Bronchial epithelial cell (primary cell): ENCODE data around the gene SOWAHC. TPM values are rescaled to one million over a fixed set of nuclear protein-coding genes. Genes with fewer than 3 reads are reported as not detected.

Source experiments
- DNase-seq: peaks from one replicate; pipeline ENCODE4 v3.0.0-alpha.2; 2010; ENCODE audit warnings: low read depth
- FAIRE-seq: peaks from 2 replicates; lab custom pipeline; 2011; peaks lifted over from hg19 to GRCh38; lab: Jason Lieb, UNC
- H3K27me3 ChIP-seq: 2 replicates; pipeline ENCODE4 v1.5.1; 2011; ENCODE audit warnings: low read length; ENCODE audit not compliant: control insufficient read depth, insufficient read depth
- H3K36me3 ChIP-seq: 2 replicates; pipeline ENCODE4 v1.5.1; 2011; ENCODE audit warnings: low read length; ENCODE audit not compliant: control insufficient read depth, insufficient read depth
- H3K4me3 ChIP-seq: 2 replicates; pipeline ENCODE4 v1.5.1; 2011; ENCODE audit warnings: mild to moderate bottlenecking, low read depth, low read length, control low read depth
- total RNA-seq: library from RNA; depleted of rRNA; stranded (reverse); fragments of >200 nt; gene quantifications from 2 replicates; pipeline ENCODE4 v1.2.1, GENCODE V29; 2014
- TF ChIP-seq, protein P1 (sequence below): IDR thresholded peaks from 2 replicates; pipeline ENCODE4 v1.5.1; 2011; ENCODE audit warnings: mild to moderate bottlenecking, moderate library complexity, low read length, control low read depth, inconsistent platforms; ENCODE audit not compliant: insufficient read depth, severe bottlenecking

Gene SOWAHC
- total RNA-seq, 1 donor from 2014 or later = 48.4 TPM

DNA sequence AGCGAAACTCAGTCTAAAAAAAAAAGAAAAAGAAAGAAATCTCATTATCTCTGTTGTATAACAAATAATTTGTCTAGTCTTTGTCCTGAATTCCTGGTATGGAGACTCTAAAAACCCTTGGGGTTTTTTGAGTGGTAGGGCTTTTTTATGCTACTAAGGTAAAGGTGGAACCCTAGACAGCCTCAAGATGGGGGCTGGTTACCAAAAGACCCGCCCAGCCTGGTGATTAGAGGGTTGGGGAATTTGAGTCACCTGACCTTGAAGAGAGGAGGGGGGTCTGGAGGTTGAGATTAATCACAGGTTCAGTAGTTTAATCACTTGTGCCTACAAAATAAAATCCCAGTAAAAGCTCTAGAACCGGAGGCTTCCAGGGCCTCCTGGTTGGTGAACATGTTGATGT lies 17.6 kb downstream of the SOWAHC start:
- FAIRE-seq (no peak), DNase-seq (no peak)
- no peaks in the 10 kb centered on the region for H3K36me3 ChIP-seq
- TF ChIP-seq, protein P1, sequence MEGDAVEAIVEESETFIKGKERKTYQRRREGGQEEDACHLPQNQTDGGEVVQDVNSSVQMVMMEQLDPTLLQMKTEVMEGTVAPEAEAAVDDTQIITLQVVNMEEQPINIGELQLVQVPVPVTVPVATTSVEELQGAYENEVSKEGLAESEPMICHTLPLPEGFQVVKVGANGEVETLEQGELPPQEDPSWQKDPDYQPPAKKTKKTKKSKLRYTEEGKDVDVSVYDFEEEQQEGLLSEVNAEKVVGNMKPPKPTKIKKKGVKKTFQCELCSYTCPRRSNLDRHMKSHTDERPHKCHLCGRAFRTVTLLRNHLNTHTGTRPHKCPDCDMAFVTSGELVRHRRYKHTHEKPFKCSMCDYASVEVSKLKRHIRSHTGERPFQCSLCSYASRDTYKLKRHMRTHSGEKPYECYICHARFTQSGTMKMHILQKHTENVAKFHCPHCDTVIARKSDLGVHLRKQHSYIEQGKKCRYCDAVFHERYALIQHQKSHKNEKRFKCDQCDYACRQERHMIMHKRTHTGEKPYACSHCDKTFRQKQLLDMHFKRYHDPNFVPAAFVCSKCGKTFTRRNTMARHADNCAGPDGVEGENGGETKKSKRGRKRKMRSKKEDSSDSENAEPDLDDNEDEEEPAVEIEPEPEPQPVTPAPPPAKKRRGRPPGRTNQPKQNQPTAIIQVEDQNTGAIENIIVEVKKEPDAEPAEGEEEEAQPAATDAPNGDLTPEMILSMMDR = no peak
- H3K27me3 ChIP-seq = no peaks in the 10 kb centered on the region
- H3K4me3 ChIP-seq = no peak overlapping the region

DNA sequence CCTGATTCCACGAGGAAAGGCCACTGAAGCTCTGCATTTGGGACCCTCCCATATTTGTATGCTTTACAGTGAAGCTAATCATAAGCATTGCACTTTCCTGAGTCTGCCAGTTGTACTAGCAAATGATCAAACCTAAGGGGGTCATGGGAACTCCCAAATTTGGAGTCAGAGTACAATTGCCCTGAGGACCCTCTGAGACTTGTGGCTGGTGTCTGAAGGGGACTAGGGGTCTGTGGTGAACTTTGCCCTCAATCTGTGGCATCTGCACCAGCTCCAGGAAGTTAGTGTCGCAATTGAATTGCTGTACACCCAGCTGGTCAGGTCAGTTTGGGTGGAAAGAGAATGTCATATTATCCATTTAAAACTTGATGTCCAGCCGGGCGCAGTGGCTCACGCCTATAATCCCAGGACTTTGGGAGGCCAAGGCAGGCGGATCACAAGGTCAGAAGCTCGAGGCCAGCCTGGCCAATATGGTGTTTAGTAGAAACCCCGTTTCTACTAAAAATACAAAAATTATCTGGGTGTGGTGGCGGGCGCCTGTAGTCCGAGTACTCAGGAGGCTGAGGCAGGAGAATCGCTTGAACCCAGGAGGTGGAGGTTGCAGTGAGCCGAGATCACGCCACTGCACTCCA lies 18.1 kb downstream of the SOWAHC start:
- H3K4me3 ChIP-seq = no peak overlapping the region
- no peak for FAIRE-seq

DNA sequence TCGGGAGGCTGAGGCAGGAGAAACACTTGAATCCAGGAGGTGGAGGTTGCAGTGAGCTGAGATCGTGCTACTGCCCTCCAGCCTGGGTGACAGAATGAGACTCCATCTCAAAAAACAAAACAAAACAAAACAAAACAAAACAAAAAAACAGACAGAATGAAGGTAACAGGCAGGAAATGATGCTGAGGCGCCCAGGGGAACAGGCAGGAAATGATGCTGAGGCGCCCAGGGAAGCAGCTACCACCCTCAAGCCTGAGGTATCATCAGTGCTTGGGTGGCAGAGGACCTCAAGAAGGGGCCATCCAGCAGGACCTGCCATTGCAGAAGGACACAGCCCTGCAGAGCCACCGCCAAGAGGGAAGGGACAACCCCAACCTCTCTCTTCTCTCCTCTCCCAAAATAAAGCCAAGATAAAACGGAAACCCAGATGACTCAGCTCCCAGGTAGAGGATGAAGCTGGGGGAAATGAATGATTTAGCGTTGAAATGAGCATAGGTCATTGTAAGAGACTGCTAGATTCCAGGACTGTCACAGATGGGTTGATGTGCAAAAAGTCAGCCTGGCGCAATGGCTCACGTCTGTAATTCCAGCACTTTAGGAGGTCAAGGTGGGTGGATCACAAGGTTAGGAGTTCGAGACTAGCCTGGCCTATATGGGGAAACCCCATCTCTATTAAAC lies 19.3 kb downstream of the SOWAHC start:
- DNase-seq = no peak
- no peak for FAIRE-seq
- Histone ChIP-seq H3K27me3 (no peaks in the 10 kb centered on the region), H3K4me3 (no peak overlapping the region), H3K36me3 (no peaks in the 10 kb centered on the region)
- TF ChIP-seq, protein P1 = no peak

More for the DNA sequence above, 18.1 kb downstream of the SOWAHC start:
- no peak for DNase-seq
- H3K36me3 ChIP-seq = no peaks in the 10 kb centered on the region
- TF ChIP-seq, protein P1 = no peak
- H3K27me3 ChIP-seq = no peaks in the 10 kb centered on the region

DNA sequence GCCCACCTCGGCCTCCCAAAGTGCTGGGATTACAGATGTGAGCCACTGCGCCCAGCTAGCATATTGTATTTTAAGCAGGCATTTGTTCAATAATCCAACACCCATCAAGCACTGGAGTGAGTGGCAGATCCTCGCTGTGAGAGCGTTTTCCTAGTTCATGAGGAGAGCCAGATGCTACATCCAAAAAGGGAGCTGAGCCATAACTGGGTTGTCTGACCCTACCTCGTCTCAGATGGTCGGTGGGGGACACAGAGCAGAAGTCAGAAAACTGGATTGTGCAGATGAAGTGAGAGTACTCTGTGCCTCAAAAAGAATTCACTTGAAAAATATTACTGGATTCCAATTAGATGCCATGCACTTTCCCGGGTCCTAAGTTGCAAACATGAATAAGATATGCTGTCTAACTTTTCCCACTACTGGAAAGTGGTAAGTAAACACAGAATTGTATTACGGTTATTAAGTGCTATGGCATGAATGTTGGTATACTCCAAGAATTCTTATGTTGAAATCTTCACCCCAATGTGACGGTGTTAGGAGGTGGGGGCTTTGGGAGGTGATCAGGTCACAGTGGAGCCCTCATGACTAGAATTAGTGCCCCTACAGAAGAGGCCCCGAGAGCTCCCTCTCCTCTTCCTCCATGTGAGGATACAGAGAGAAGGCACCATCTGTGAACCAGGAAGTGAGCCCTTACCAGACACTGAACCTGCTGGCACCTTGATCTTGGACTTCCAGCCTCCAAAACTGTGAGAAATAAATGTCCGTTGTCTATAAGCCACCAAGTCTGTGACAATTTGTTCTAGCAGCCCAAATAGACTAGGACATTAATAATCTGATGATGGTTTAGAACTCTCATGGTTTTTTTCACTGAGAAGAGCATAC lies 21.5 kb downstream of the SOWAHC start:
- Histone ChIP-seq H3K27me3 (no peaks in the 10 kb centered on the region), H3K36me3 (no peaks in the 10 kb centered on the region), H3K4me3 (no peak overlapping the region)
- TF ChIP-seq, protein P1 = no peak
- FAIRE-seq (no peak), DNase-seq (no peak)

DNA sequence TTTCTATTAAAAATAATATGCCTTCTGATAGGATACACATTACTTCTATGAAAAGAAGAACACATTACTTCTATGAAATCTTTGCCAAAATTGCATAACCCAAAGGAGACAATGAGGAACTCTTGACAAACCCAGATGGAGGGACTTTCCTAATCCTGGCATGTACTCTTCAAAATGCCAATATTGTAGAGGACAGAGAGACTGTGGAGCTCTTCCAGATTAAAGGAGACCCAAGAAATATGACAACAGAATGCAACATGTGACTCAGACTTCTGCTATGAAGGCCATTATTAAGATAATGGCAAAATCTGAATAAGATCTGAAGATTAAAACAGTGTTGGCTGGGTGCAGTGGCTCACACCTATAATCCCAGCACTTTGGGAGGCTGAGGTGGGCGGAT lies 22.2 kb downstream of the SOWAHC start:
- Histone ChIP-seq H3K4me3 (no peak overlapping the region), H3K36me3 (no peaks in the 10 kb centered on the region), H3K27me3 (no peaks in the 10 kb centered on the region)
- TF ChIP-seq, protein P1 = no peak
- FAIRE-seq (no peak), DNase-seq (no peak)
